IMR-90 (cell line): ENCODE data around the gene TINCR. TPM values are rescaled to one million over a fixed set of nuclear protein-coding genes. Genes with fewer than 3 reads are reported as not detected.

Experiments used
- ATAC-seq: fragments of 200-7000 bp; cut with Tn5 transposase; 2 replicates; pipeline ENCODE4 v1.9.1; 2020; ENCODE audit warnings: low read depth, mild to moderate bottlenecking, moderate library complexity
- BruUV-seq: library from RNA; stranded (reverse); fragments of 400-500 nt; replicated peaks from 2 replicates; lab custom pipeline; 2021; lab: Mats Ljungman, UMichigan
- CTCF ChIA-PET: fragments of 300-600 bp; formaldehyde crosslinking; extraction: SDS; loops from one replicate; lab custom pipeline; 2021; ENCODE audit warnings: antibody characterized with exemption; lab: Yijun Ruan, JAX
- POLR2A ChIA-PET: fragments of 300-600 bp; sonication (Branson Sonifier 250); formaldehyde crosslinking; loops from one replicate; lab custom pipeline; 2022; ENCODE audit warnings: antibody characterized with exemption; ENCODE audit not compliant: unreplicated experiment; lab: Charles Lee
- DNase-seq: peaks from one replicate; pipeline ENCODE4 v3.0.0; 2013
- H2AFZ ChIP-seq: replicated peaks from 2 replicates; pipeline ENCODE3; 2013; ENCODE audit warnings: low read length, mild to moderate bottlenecking; ENCODE audit not compliant: poor library complexity
- H2AK5ac ChIP-seq: 2 replicates; pipeline ENCODE4 v1.6.1; 2013; ENCODE audit warnings: low read depth, low read length, inconsistent platforms
- H2AK9ac ChIP-seq: replicated peaks from 2 replicates; pipeline ENCODE3; 2013; ENCODE audit warnings: mild to moderate bottlenecking, low read depth, low read length, moderate library complexity; ENCODE audit not compliant: poor library complexity
- H2BK120ac ChIP-seq: 2 replicates; pipeline ENCODE4 v1.6.1; 2013; ENCODE audit warnings: low read depth, low read length, inconsistent platforms
- H2BK15ac ChIP-seq: 3 replicates; pipeline ENCODE4 v1.6.1; 2013; ENCODE audit warnings: low read depth, low read length, inconsistent platforms
- H2BK20ac ChIP-seq: 2 replicates; pipeline ENCODE4 v1.6.1; 2013; ENCODE audit warnings: low read depth, mild to moderate bottlenecking, inconsistent platforms, low read length, moderate library complexity
- H2BK5ac ChIP-seq: 2 replicates; pipeline ENCODE4 v1.6.1; 2013; ENCODE audit warnings: mild to moderate bottlenecking, low read depth, low read length, inconsistent platforms; ENCODE audit not compliant: poor library complexity, severe bottlenecking
- H3K14ac ChIP-seq: replicated peaks from 2 replicates; pipeline ENCODE4 v1.6.1; 2013; ENCODE audit warnings: low read depth, low read length, inconsistent platforms
- H3K18ac ChIP-seq: 2 replicates; pipeline ENCODE4 v1.6.1; 2013; ENCODE audit warnings: low read depth, low read length, control low read depth
- H3K23ac ChIP-seq: 2 replicates; pipeline ENCODE4 v1.6.1; 2013; ENCODE audit warnings: low read depth, low read length, inconsistent platforms
- H3K27ac ChIP-seq: 2 replicates; pipeline ENCODE4 v1.5.1; 2013; ENCODE audit warnings: mild to moderate bottlenecking, control low read depth, low read length; ENCODE audit not compliant: insufficient read depth
- H3K27me3 ChIP-seq: 2 replicates; pipeline ENCODE4 v1.6.1; 2013; ENCODE audit warnings: low read length; ENCODE audit not compliant: control insufficient read depth, insufficient read depth
- H3K36me3 ChIP-seq: 2 replicates; pipeline ENCODE4 v1.6.1; 2013; ENCODE audit warnings: low read length, mixed read lengths; ENCODE audit not compliant: control insufficient read depth, insufficient read depth
- H3K4ac ChIP-seq: 2 replicates; pipeline ENCODE4 v1.6.1; 2013; ENCODE audit warnings: low read depth, low read length, inconsistent platforms
- H3K4me1 ChIP-seq: 2 replicates; pipeline ENCODE4 v1.6.1; 2013; ENCODE audit warnings: low read length, mixed read lengths; ENCODE audit not compliant: control insufficient read depth, insufficient read depth
- H3K4me2 ChIP-seq: 2 replicates; pipeline ENCODE4 v1.6.1; 2013; ENCODE audit warnings: low read depth, mild to moderate bottlenecking, control low read depth, low read length, moderate library complexity
- H3K4me3 ChIP-seq: 2 replicates; pipeline ENCODE4 v1.5.1; 2013; ENCODE audit warnings: low read depth, mild to moderate bottlenecking, control low read depth, low read length, moderate library complexity; ENCODE audit not compliant: insufficient read depth
- H3K56ac ChIP-seq: 2 replicates; pipeline ENCODE4 v1.6.1; 2013; ENCODE audit warnings: low read length, inconsistent platforms; ENCODE audit not compliant: insufficient read depth; ENCODE audit errors: extremely low read depth
- H3K79me1 ChIP-seq, 2 experiments: 2 replicates each; pipeline ENCODE4 v1.6.1; 2013; ENCODE audit warnings: low read length in 2 of 2, inconsistent platforms in 1 of 2, low read depth in 1 of 2
- H3K9ac ChIP-seq: 2 replicates; pipeline ENCODE4 v1.6.1; 2013; ENCODE audit warnings: low read depth, low read length, control low read depth
- H3K9me1 ChIP-seq: 2 replicates; pipeline ENCODE4 v1.6.1; 2013; ENCODE audit warnings: low read length, inconsistent platforms; ENCODE audit not compliant: insufficient read depth
- H3K9me3 ChIP-seq: 2 replicates; pipeline ENCODE4 v1.6.1; 2013; ENCODE audit warnings: low read length; ENCODE audit not compliant: control insufficient read depth, insufficient read depth
- H4K20me1 ChIP-seq: 2 replicates; pipeline ENCODE4 v1.6.1; 2013; ENCODE audit warnings: low read length, inconsistent platforms; ENCODE audit not compliant: insufficient read depth
- H4K5ac ChIP-seq: 2 replicates; pipeline ENCODE4 v1.6.1; 2013; ENCODE audit warnings: mild to moderate bottlenecking, low read depth, low read length, control low read depth
- H4K8ac ChIP-seq, 2 experiments: 2 replicates each; pipeline ENCODE4 v1.6.1; 2013; ENCODE audit warnings: low read depth in 2 of 2, low read length in 2 of 2, control low read depth in 1 of 2, inconsistent platforms in 1 of 2
- H4K91ac ChIP-seq: 2 replicates; pipeline ENCODE4 v1.6.1; 2013; ENCODE audit warnings: low read depth, low read length, inconsistent platforms; ENCODE audit not compliant: insufficient read depth
- CEBPB ChIP-seq: IDR thresholded peaks from 2 replicates; pipeline ENCODE4 v1.6.1; 2012; ENCODE audit warnings: low read depth, low read length, improper control_type of control experiment
- CHD1 ChIP-seq: IDR thresholded peaks from 2 replicates; pipeline ENCODE4 v1.6.1; 2012; ENCODE audit warnings: low read depth, low read length, improper control_type of control experiment
- ELK1 ChIP-seq: fragments of 150-350 bp; IDR thresholded peaks from 2 replicates; pipeline ENCODE4 v1.6.1; 2016; ENCODE audit warnings: low read depth, mild to moderate bottlenecking, low read length, moderate library complexity, borderline replicate concordance
- FOS ChIP-seq: fragments of 150-350 bp; IDR thresholded peaks from 2 replicates; pipeline ENCODE4 v1.6.1; 2016; ENCODE audit warnings: low read depth, low read length
- MAZ ChIP-seq: IDR thresholded peaks from 2 replicates; pipeline ENCODE4 v1.6.1; 2012; ENCODE audit warnings: low read depth, mild to moderate bottlenecking, low read length, improper control_type of control experiment, moderate library complexity, borderline replicate concordance
- MXI1 ChIP-seq: IDR thresholded peaks from 2 replicates; pipeline ENCODE4 v1.6.1; 2012; ENCODE audit warnings: low read depth, mild to moderate bottlenecking, low read length, moderate library complexity, borderline replicate concordance
- RAD21 ChIP-seq: IDR thresholded peaks from 2 replicates; pipeline ENCODE4 v1.6.1; 2012; ENCODE audit warnings: low read length, improper control_type of control experiment
- RCOR1 ChIP-seq: IDR thresholded peaks from 2 replicates; pipeline ENCODE4 v1.6.1; 2012; ENCODE audit warnings: mild to moderate bottlenecking, low read length, improper control_type of control experiment; ENCODE audit not compliant: insufficient replicate concordance
- RFX5 ChIP-seq: IDR thresholded peaks from 2 replicates; pipeline ENCODE4 v1.8.0; 2012; ENCODE audit warnings: low read depth, mild to moderate bottlenecking, low read length, moderate library complexity
- WGBS, 2 experiments: methylation state at CpG; one replicate each; pipeline versions ENCODE4 v1.1.5 to v1.1.7; 2013; ENCODE audit warnings: missing lambda C conversion rate in 2 of 2; ENCODE audit not compliant: insufficient read length in 1 of 2; ENCODE audit errors: extremely low coverage in 2 of 2; 5-methylcytosine and 5-hydroxymethylcytosine counted together
- dilution Hi-C: fragments of 300-500 bp; cut with HindIII; formaldehyde crosslinking; loops from one replicate; pipeline ENCODE4 v1.14.3; 2018; ENCODE audit warnings: low sequenced_read_pairs; ENCODE audit not compliant: unreplicated experiment
- in situ Hi-C: fragments of 300-500 bp; cut with MboI; formaldehyde crosslinking; loops from 3 replicates; pipeline ENCODE4 v1.14.3; 2019; ENCODE audit warnings: low sequenced_read_pairs, inconsistent platforms, mixed read lengths
- intact Hi-C: fragments of 100-400 bp; cut with micrococcal nuclease; formaldehyde crosslinking; loops from 2 replicates; pipeline ENCODE4 v1.10.0; 2022
- polyA plus RNA-seq, 3 experiments: library from polyadenylated mRNA; depleted of rRNA; stranded (reverse); fragments of >200 nt; gene quantifications; 2 replicates each; pipeline ENCODE4 v1.2.3, GENCODE V29; 2012; ENCODE audit warnings: low replicate concordance in 1 of 3
- total RNA-seq: library from RNA; depleted of rRNA; stranded (reverse); fragments of >200 nt; gene quantifications from 2 replicates; pipeline ENCODE4 v1.2.3, GENCODE V29; 2012
- TF ChIP-seq, protein P1 (sequence below): conservative IDR thresholded peaks from 2 replicates; pipeline ENCODE4 v1.5.1; 2012; ENCODE audit warnings: mild to moderate bottlenecking, low read depth, low read length, improper control_type of control experiment
- TF ChIP-seq, protein P2 (sequence below): fragments of 150-350 bp; IDR thresholded peaks from 2 replicates; pipeline ENCODE4 v1.6.1; 2017; ENCODE audit warnings: mild to moderate bottlenecking, antibody characterized with exemption, low read length, low read depth

Gene TINCR
- total and polyA plus RNA-seq, 2 of the 4 experiments (the other 2 are of a cell fraction) = 0.05 TPM; not detected in 1

- Histone ChIP-seq H2BK120ac (no peak overlapping the region), H2BK20ac (no peak overlapping the region), H3K56ac (no peak overlapping the region), H3K4me2 (no peak overlapping the region), H2BK5ac (no peak overlapping the region), H3K18ac (no peak overlapping the region), H4K20me1 (peaks cover 4% of the 10 kb centered on the region), H2AK5ac (no peak overlapping the region), H3K9ac (no peak overlapping the region), H3K27me3 (no peaks in the 10 kb centered on the region), H2BK15ac (no peak overlapping the region), H3K23ac (no peak overlapping the region), H3K4me1 (no peaks in the 10 kb centered on the region), H2AFZ (no peak overlapping the region), H4K91ac (no peak overlapping the region), H3K27ac (no peak overlapping the region), H3K4ac (no peak overlapping the region), H4K5ac (no peak overlapping the region), H4K8ac (no peak overlapping the region), H2AK9ac (no peak overlapping the region), H3K9me3 (no peaks in the 10 kb centered on the region), H3K36me3 (peaks cover 86% of the 10 kb centered on the region), H3K9me1 (no peaks in the 10 kb centered on the region), H3K4me3 (no peak overlapping the region), H3K79me1 (peaks cover 11 to 12% of the 10 kb centered on the region in 2 experiments; a peak in 3 of 4 replicates), H3K14ac (no peak overlapping the region)
- ChIA-PET POLR2A (no interaction called here), CTCF (no interaction called here)
- TF ChIP-seq FOS (no peak), RCOR1 (no peak), CEBPB (no peak), RFX5 (no peak), CHD1 (no peak), MXI1 (no peak), RAD21 (no peak), ELK1 (no peak), MAZ (no peak)
- TF ChIP-seq, protein P1, sequence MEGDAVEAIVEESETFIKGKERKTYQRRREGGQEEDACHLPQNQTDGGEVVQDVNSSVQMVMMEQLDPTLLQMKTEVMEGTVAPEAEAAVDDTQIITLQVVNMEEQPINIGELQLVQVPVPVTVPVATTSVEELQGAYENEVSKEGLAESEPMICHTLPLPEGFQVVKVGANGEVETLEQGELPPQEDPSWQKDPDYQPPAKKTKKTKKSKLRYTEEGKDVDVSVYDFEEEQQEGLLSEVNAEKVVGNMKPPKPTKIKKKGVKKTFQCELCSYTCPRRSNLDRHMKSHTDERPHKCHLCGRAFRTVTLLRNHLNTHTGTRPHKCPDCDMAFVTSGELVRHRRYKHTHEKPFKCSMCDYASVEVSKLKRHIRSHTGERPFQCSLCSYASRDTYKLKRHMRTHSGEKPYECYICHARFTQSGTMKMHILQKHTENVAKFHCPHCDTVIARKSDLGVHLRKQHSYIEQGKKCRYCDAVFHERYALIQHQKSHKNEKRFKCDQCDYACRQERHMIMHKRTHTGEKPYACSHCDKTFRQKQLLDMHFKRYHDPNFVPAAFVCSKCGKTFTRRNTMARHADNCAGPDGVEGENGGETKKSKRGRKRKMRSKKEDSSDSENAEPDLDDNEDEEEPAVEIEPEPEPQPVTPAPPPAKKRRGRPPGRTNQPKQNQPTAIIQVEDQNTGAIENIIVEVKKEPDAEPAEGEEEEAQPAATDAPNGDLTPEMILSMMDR = no peak
- TF ChIP-seq, protein P2, sequence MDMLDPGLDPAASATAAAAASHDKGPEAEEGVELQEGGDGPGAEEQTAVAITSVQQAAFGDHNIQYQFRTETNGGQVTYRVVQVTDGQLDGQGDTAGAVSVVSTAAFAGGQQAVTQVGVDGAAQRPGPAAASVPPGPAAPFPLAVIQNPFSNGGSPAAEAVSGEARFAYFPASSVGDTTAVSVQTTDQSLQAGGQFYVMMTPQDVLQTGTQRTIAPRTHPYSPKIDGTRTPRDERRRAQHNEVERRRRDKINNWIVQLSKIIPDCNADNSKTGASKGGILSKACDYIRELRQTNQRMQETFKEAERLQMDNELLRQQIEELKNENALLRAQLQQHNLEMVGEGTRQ = no peak
- intact Hi-C loops = no loop called here
- in situ Hi-C loops = no loop called here
- dilution Hi-C loops = no loop called here
- DNase-seq = no peak
- no peak for ATAC-seq
- no TSS peak for BruUV-seq
- WGBS, 2 experiments = no CpG with 5 or more reads among the region's 7 CpGs
These were observed 26.8 kb upstream of the TINCR start for GRCh38 chr19:5594521-5594950.
